Stimulated activated CD8-positive, alpha-beta memory T cell treated with anti-CD3 and anti-CD28 coated beads, Interleukin-2, amount 100 ng/mL, for 48 hours (primary cell): Measurements from ENCODE around the gene NF1.

Source experiments
- DNase-seq, 2 donors: peaks; one replicate each; pipeline ENCODE4 v3.0.0-alpha.2; 2020; ENCODE audit warnings: low read depth in 2 of 2

Gene NF1

GRCh38 chr17:31401456-31402254 lies 306.9 kb downstream of the NF1 start:
- no peak for DNase-seq

GRCh38 chr17:31404028-31404949 lies 309.5 kb downstream of the NF1 start:
- DNase-seq: no peak

GRCh38 chr17:31405890-31406371 lies 311.2 kb downstream of the NF1 start:
- no peak for DNase-seq

GRCh38 chr17:31408586-31408985 lies 313.8 kb downstream of the NF1 start:
- no peak for DNase-seq

- no peak for DNase-seq
Observed at GRCh38 chr17:31411707-31412285, 317.0 kb downstream of the NF1 start.

- DNase-seq: no peak
Observed at GRCh38 chr17:31412511-31412910, 317.7 kb downstream of the NF1 start.

- DNase-seq: no peak
Observed at GRCh38 chr17:31413081-31413799, 318.5 kb downstream of the NF1 start.

- no peak for DNase-seq
Observed at GRCh38 chr17:31413874-31414549, 319.2 kb downstream of the NF1 start.

GRCh38 chr17:31414550-31414918 lies 319.8 kb downstream of the NF1 start:
- no peak for DNase-seq

GRCh38 chr17:31415004-31415454 lies 320.3 kb downstream of the NF1 start:
- DNase-seq: no peak

- DNase-seq: no peak
Observed at GRCh38 chr17:31415640-31416502, 321.1 kb downstream of the NF1 start.

GRCh38 chr17:31416503-31416923 lies 321.7 kb downstream of the NF1 start:
- DNase-seq: no peak

- no peak for DNase-seq
Observed at GRCh38 chr17:31417051-31417792, 322.4 kb downstream of the NF1 start.

GRCh38 chr17:31418773-31419350 lies 324.1 kb downstream of the NF1 start:
- DNase-seq: no peak

GRCh38 chr17:31422443-31422842 lies 327.7 kb downstream of the NF1 start:
- DNase-seq: no peak

GRCh38 chr17:31424944-31425281 lies 330.1 kb downstream of the NF1 start:
- no peak for DNase-seq

- DNase-seq: no peak
Observed at GRCh38 chr17:31425282-31426040, 330.7 kb downstream of the NF1 start.
